ENCODE measurements around the gene ARHGAP42.
"Not testable (repeated sequence)": the region's sequence is repeated elsewhere in the genome, so short reads cannot be mapped to it uniquely, and the experiment has no call there.

GRCh38 chr11:100750566-100750891 lies 63.4 kb downstream of the ARHGAP42 start:
- TF ChIP-seq CTCF, EP300 (IDR thresholded peaks at IDR 0.05): not testable (repeated sequence)

Data from ovary (tissue), 3 donors.